ENCODE measurements around the gene DNAJC10. TPM values are rescaled to one million over a fixed set of nuclear protein-coding genes. Genes with fewer than 3 reads are reported as not detected.

DNAJC10 gene
- total and polyA plus RNA-seq, 2 experiments from 2014 or later = 67.3 to 120 TPM

DNA sequence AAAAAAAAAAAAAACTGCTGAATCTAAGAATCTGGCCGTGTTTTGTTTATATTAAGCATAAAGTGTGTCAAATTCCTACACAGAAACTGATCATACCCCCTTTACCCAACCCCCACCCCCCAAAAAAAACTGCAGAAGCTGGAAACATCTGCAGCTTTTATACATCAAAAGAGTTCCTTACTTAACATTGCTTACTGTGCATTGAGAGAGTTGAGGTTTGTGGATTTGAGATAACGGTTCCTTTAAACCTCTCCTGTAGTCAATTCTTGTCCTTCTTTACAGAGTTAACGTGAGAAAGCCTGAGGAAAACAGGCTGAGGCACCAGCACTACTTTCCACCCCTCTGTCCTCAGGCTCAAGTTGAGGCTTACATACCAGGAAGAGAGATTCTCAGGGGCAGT lies 115.9 kb downstream of the DNAJC10 start:
- 36% methylated on average over 3 of the region's 3 CpGs for WGBS (ENCODE audit: low lambda C conversion rate, missing lambda C conversion rate)
- H3K4me3 ChIP-seq = no peak overlapping the region
- H3K4me1 ChIP-seq (ENCODE audit: insufficient read depth) = peaks cover 13% of the 10 kb centered on the region

DNA sequence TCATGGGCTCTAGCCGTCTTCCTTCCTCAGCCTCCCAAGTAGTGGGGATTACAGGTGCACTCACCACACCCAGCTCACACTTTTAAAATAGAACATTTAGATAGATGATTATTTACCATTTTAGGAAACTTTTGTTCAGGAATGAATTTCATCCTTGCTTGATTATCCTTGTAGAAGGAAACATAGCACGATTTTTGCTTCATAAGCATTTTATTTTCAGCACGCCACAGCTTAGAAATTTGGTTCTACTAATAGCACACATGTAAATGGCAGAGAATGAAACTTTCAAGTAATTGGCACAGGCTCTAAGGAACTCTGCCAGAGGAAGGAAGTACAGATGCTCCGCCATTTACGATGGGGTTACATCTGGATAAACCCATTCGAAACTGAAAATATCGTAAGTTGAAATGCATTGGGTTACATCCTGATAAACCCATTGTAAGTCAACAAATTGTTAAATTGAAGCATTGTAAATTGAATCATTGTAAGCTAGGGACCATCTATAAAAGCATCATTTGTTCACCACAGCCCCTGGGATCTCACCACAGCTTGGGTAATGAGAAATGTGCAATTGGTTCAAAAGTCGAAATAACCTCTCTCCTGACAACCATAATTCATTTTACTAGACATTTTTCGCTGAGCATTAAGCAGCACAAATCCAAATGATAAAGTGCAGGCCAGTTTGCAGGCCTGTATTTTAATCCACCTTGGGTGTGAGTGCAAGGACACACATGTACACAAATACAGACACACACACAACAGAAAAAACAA lies 117.2 kb downstream of the DNAJC10 start:
- H4K20me1 ChIP-seq (ENCODE audit: insufficient read depth, poor library complexity, severe bottlenecking) = no peaks in the 10 kb centered on the region
- TF ChIP-seq, protein P1, sequence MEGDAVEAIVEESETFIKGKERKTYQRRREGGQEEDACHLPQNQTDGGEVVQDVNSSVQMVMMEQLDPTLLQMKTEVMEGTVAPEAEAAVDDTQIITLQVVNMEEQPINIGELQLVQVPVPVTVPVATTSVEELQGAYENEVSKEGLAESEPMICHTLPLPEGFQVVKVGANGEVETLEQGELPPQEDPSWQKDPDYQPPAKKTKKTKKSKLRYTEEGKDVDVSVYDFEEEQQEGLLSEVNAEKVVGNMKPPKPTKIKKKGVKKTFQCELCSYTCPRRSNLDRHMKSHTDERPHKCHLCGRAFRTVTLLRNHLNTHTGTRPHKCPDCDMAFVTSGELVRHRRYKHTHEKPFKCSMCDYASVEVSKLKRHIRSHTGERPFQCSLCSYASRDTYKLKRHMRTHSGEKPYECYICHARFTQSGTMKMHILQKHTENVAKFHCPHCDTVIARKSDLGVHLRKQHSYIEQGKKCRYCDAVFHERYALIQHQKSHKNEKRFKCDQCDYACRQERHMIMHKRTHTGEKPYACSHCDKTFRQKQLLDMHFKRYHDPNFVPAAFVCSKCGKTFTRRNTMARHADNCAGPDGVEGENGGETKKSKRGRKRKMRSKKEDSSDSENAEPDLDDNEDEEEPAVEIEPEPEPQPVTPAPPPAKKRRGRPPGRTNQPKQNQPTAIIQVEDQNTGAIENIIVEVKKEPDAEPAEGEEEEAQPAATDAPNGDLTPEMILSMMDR (IDR thresholded peaks at IDR 0.05; ENCODE audit: poor library complexity) = no peak
- TF ChIP-seq EZH2 (IDR thresholded peaks at IDR 0.05; ENCODE audit: borderline replicate concordance) (no peak), EZH2phosphoT487 (IDR thresholded peaks at IDR 0.05; ENCODE audit: low read depth, severe bottlenecking, unreplicated experiment) (no peak)
- no peak for DNase-seq (ENCODE audit: low spot score)
- H2AFZ ChIP-seq = no peak overlapping the region
- H3K36me3 ChIP-seq (replicated peaks; ENCODE audit: insufficient read depth, low read depth) = no peaks in the 10 kb centered on the region
- H3K79me2 ChIP-seq = no peaks in the 10 kb centered on the region
- H3K4me2 ChIP-seq = no peak overlapping the region
- no peaks in the 10 kb centered on the region for H3K9me2 ChIP-seq (replicated peaks; ENCODE audit: insufficient read depth)
- H3K27ac ChIP-seq = no peak overlapping the region
- H3K4me3 ChIP-seq = no peak overlapping the region
- H3K4me1 ChIP-seq (ENCODE audit: insufficient read depth) = peaks cover 19% of the 10 kb centered on the region
- 66% methylated on average over 9 of the region's 9 CpGs for WGBS (ENCODE audit: low lambda C conversion rate, missing lambda C conversion rate)
- no peaks in the 10 kb centered on the region for H3K27me3 ChIP-seq
- H3K9me3 ChIP-seq (ENCODE audit: low read depth) = no peaks in the 10 kb centered on the region

More for the DNA sequence above, 115.9 kb downstream of the DNAJC10 start:
- Histone ChIP-seq H3K9me2 (replicated peaks; ENCODE audit: insufficient read depth) (no peaks in the 10 kb centered on the region), H3K36me3 (replicated peaks; ENCODE audit: insufficient read depth, low read depth) (no peaks in the 10 kb centered on the region), H2AFZ (no peak overlapping the region), H3K27ac (no peak overlapping the region), H3K4me2 (no peak overlapping the region), H3K9me3 (ENCODE audit: low read depth) (no peaks in the 10 kb centered on the region), H3K79me2 (no peaks in the 10 kb centered on the region), H3K27me3 (no peaks in the 10 kb centered on the region), H4K20me1 (ENCODE audit: insufficient read depth, poor library complexity, severe bottlenecking) (no peaks in the 10 kb centered on the region)
- TF ChIP-seq, protein P1 (IDR thresholded peaks at IDR 0.05; ENCODE audit: poor library complexity) = no peak
- no peak for TF ChIP-seq EZH2phosphoT487 (IDR thresholded peaks at IDR 0.05; ENCODE audit: low read depth, severe bottlenecking, unreplicated experiment)
- DNase-seq (ENCODE audit: low spot score) = no peak

- Histone ChIP-seq H2AFZ (no peak overlapping the region), H3K79me2 (no peaks in the 10 kb centered on the region), H3K4me3 (no peak overlapping the region), H4K20me1 (ENCODE audit: insufficient read depth, poor library complexity, severe bottlenecking) (no peaks in the 10 kb centered on the region), H3K4me2 (no peak overlapping the region), H3K9me3 (ENCODE audit: low read depth) (no peaks in the 10 kb centered on the region), H3K27ac (no peak overlapping the region), H3K9me2 (replicated peaks; ENCODE audit: insufficient read depth) (no peaks in the 10 kb centered on the region), H3K4me1 (ENCODE audit: insufficient read depth) (peaks cover 27% of the 10 kb centered on the region), H3K36me3 (replicated peaks; ENCODE audit: insufficient read depth, low read depth) (no peaks in the 10 kb centered on the region), H3K27me3 (no peaks in the 10 kb centered on the region)
- 48% methylated on average over 1 of the region's 1 CpG for WGBS (ENCODE audit: low lambda C conversion rate, missing lambda C conversion rate)
- DNase-seq (ENCODE audit: low spot score) = no peak
- no peak for TF ChIP-seq EZH2 (IDR thresholded peaks at IDR 0.05; ENCODE audit: borderline replicate concordance)
- no peak for TF ChIP-seq EZH2phosphoT487 (IDR thresholded peaks at IDR 0.05; ENCODE audit: low read depth, severe bottlenecking, unreplicated experiment)
- TF ChIP-seq, protein P1 (IDR thresholded peaks at IDR 0.05; ENCODE audit: poor library complexity) = no peak
Measured at GRCh38 chr2:182834293-182834692, 118.2 kb downstream of the DNAJC10 start.
